SKM-1 (cell line): ENCODE measurements around the gene ORMDL2.
"Not testable (repeated sequence)": the region's sequence is repeated elsewhere in the genome, so short reads cannot be mapped to it uniquely, and the experiment has no call there.

Experiments used
- DNase-seq: peaks from one replicate; lab custom pipeline; 2025; ENCODE audit not compliant: unreplicated experiment; lab: John Stamatoyannopoulos, UW

ORMDL2 gene

GRCh38 chr12:55850401-55850800 is 32.6 kb downstream of the ORMDL2 start:
- no peak for DNase-seq

GRCh38 chr12:55850893-55851292 is 33.1 kb downstream of the ORMDL2 start:
- no peak for DNase-seq

- DNase-seq: no peak
Measured at GRCh38 chr12:55852740-55853139, 34.9 kb downstream of the ORMDL2 start.

- DNase-seq: no peak
Measured at GRCh38 chr12:55861396-55861795, 43.6 kb downstream of the ORMDL2 start.

- no peak for DNase-seq
Measured at GRCh38 chr12:55861871-55862270, 44.0 kb downstream of the ORMDL2 start.

GRCh38 chr12:55862286-55862685 is 44.4 kb downstream of the ORMDL2 start:
- DNase-seq: no peak

- not testable (repeated sequence) for DNase-seq
Measured at GRCh38 chr12:55862931-55863330, 45.1 kb downstream of the ORMDL2 start.

GRCh38 chr12:55865327-55865726 is 47.5 kb downstream of the ORMDL2 start:
- DNase-seq: no peak

- DNase-seq: not testable (repeated sequence)
Measured at GRCh38 chr12:55866454-55867004, 48.7 kb downstream of the ORMDL2 start.
